HG03378 (cell line): ENCODE data around the gene MOB4.
"Not testable (repeated sequence)": the region's sequence is repeated elsewhere in the genome, so short reads cannot be mapped to it uniquely, and the experiment has no call there.

Experiments
- ATAC-seq: cut with Tn5 transposase; IDR thresholded peaks from one replicate; pipeline ENCODE4 v1.9.1; 2021; ENCODE audit warnings: mild to moderate bottlenecking, moderate library complexity; ENCODE audit not compliant: unreplicated experiment

Gene MOB4

GRCh38 chr2:197515739-197516392 is at the start of gene MOB4:
Gene MOB4 (plus strand): TSS chr2:197516066. CDS start chr2:197516087, 21 bp downstream.
- peak; percentile 90 for ATAC-seq

- no peak for ATAC-seq
Measured at GRCh38 chr2:197472166-197472565, 43.7 kb upstream of the MOB4 start.

- ATAC-seq = no peak
Measured at GRCh38 chr2:197477797-197478196, 38.1 kb upstream of the MOB4 start.

- ATAC-seq = no peak
Measured at GRCh38 chr2:197480165-197481036, 35.5 kb upstream of the MOB4 start.

GRCh38 chr2:197484248-197484647 is 31.6 kb upstream of the MOB4 start:
- not testable (repeated sequence) for ATAC-seq

- no peak for ATAC-seq
Measured at GRCh38 chr2:197486175-197486574, 29.7 kb upstream of the MOB4 start.

- no peak for ATAC-seq
Measured at GRCh38 chr2:197487385-197487784, 28.5 kb upstream of the MOB4 start.

GRCh38 chr2:197495433-197496134 is 20.3 kb upstream of the MOB4 start:
- ATAC-seq = no peak

GRCh38 chr2:197496695-197497094 is 19.2 kb upstream of the MOB4 start:
- ATAC-seq = no peak

- ATAC-seq = no peak
Measured at GRCh38 chr2:197497326-197497725, 18.5 kb upstream of the MOB4 start.

- ATAC-seq = no peak
Measured at GRCh38 chr2:197498235-197498936, 17.5 kb upstream of the MOB4 start.

- peak; percentile 15 for ATAC-seq
Measured at GRCh38 chr2:197498937-197499593, 16.8 kb upstream of the MOB4 start.

GRCh38 chr2:197499594-197500502 is 16.0 kb upstream of the MOB4 start, which contains the start of the genes HSPD1 and HSPE1:
Gene HSPD1 (minus strand): TSS chr2:197499840. CDS start chr2:197498848, 992 bp downstream.
Gene HSPE1 (plus strand): TSS chr2:197500379. CDS start chr2:197500437, 58 bp downstream.
- peak; percentile 87 for ATAC-seq

GRCh38 chr2:197500503-197501131 is 15.2 kb upstream of the MOB4 start:
- peak; percentile 6 for ATAC-seq

GRCh38 chr2:197502201-197502600 is 13.7 kb upstream of the MOB4 start:
- ATAC-seq = no peak

GRCh38 chr2:197502685-197503084 is 13.2 kb upstream of the MOB4 start:
- ATAC-seq = no peak

GRCh38 chr2:197504000-197504399 is 11.9 kb upstream of the MOB4 start:
- ATAC-seq = no peak

GRCh38 chr2:197504512-197504911 is 11.4 kb upstream of the MOB4 start:
- ATAC-seq = no peak

- no peak for ATAC-seq
Measured at GRCh38 chr2:197506658-197507057, 9.2 kb upstream of the MOB4 start.
